ENCODE data around the gene SOHLH2.

The SOHLH2 gene

GRCh38 chr13:36132376-36132775 lies 82.0 kb downstream of the SOHLH2 start:
- intact Hi-C loops (cut with DNase I; ENCODE audit: low total_unique reads), result no loop called here
- Histone ChIP-seq H3K4me1 (peaks cover 0 to 14% (median 9%) of the 10 kb centered on the region in 4 donors), H3K36me3 (no peaks in the 10 kb centered on the region), H3K27ac (peak overlapping the region in 1 of 2 donors; percentile 40), H3K4me3 (no peak overlapping the region), H3K9me3 (no peaks in the 10 kb centered on the region), H3K27me3 (no peaks in the 10 kb centered on the region)
- TF ChIP-seq CTCF (IDR thresholded peaks at IDR 0.05), result no peak
- no peak for DNase-seq

DNA sequence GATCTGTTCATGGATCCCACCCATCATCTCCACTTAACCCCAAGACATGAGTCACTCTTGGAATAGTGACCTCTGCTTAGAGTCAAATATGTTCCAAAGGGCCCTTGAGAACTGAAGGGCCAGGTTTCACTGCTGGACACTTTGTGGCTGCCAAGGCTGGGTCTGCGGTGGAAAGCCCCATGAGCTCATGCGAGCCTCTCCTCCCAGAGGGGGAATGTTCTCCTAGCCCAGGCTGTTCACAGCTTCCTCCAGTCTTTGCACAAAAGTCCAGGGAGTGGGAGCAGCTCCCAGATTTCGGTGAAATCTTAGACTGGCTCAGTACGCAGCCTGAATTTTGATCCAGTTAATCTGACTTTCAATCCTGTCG lies 82.4 kb downstream of the SOHLH2 start:
- no peaks in the 10 kb centered on the region for H3K27me3 ChIP-seq
- H3K4me1 ChIP-seq, result peaks cover 0 to 14% (median 9%) of the 10 kb centered on the region in 4 donors
- H3K9me3 ChIP-seq, result no peaks in the 10 kb centered on the region
- TF ChIP-seq CTCF (IDR thresholded peaks at IDR 0.05), result no peak
- peak overlapping the region in 1 of 2 donors; percentile 40 for H3K27ac ChIP-seq
- intact Hi-C loops (cut with DNase I; ENCODE audit: low total_unique reads), result no loop called here
- no peaks in the 10 kb centered on the region for H3K36me3 ChIP-seq
- peak overlapping the region; percentile 59 for H3K4me3 ChIP-seq
- peak; percentile 68 to 79 for DNase-seq

DNA sequence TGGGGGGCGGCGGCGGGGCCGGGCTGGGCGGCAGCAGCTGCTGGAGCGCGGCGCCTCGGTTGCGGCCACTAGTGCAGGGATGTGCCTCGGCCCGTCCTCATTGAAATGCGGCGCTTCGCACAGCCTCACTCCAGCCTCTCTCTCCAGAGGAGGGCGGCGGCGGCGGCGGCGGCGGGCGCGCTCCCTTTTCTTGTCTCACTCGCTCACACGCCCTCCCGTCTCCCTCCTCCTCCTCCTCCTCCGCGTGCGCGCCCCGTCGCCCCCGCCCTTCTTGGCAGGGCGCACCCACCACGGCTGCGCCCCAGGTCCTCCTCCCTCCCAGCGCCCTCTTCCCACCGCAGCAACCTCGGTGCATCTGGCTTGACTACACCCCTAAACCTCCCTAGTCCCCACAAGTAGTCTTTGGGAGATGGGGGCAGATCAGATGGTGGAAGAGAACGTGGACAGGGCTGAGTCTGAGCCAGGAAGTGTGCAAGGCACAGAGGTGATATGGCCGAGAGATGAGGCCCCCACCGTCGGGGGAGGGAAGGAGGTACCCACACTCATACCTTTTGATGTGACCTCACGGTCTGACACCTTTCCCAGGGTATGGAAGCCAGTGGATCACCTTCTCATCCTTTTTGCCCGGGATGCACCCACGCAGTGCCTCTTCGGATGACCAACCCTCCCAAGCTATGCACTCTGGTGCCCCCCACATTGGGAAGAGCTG lies 83.0 kb downstream of the SOHLH2 start, which contains the start of gene DCLK1:
DCLK1 (minus strand) TSS at position 161 of the 709 bp plus-strand sequence.
- no peaks in the 10 kb centered on the region for H3K9me3 ChIP-seq
- intact Hi-C loops (cut with DNase I; ENCODE audit: low total_unique reads), result no loop called here
- H3K4me1 ChIP-seq, result peaks cover 0 to 14% (median 9%) of the 10 kb centered on the region in 4 donors
- peak within 1 kb of the TSS; percentile 59 for H3K4me3 ChIP-seq
- peak within 1 kb of the TSS; percentile 40 to 41 for H3K27ac ChIP-seq
- no peaks in the 10 kb centered on the region for H3K36me3 ChIP-seq
- TF ChIP-seq CTCF (IDR thresholded peaks at IDR 0.05), result no peak
- H3K27me3 ChIP-seq, result no peaks in the 10 kb centered on the region
- DNase-seq, result peak; percentile 75 to 80

DNA sequence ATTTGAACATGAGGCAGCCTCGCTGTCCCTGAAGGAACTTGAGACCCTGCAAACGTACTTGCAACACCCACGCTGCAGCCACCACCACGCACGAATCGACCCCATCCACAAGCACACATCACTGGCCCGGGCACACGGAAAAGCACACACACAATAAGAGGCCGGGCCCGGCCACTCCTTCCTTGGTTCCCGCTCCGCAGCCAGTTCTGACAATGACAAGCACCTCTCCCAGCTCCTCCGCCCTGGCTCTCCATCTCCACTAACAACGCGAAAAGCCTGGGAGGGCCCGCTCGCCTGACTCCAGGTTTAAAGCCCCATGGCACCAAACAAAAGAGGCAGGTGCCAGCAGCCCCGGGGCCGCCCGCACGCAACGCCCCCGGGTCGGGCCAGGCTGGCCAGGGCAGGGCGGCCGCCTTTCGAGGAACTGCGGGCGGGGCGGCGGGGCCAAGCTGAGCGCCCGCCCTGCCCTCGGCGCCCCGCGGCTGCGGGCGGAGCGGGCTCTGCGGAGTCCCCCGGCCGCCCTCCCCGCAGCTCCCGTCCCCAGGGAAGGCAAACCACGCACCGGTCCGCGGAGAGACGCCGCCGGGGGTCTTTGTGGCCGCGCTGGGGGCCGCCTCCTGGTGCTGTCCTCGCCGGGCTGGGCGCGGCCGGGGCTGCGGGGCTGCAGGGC lies 83.7 kb downstream of the SOHLH2 start:
- H3K27me3 ChIP-seq, result no peaks in the 10 kb centered on the region
- intact Hi-C loops (cut with DNase I; ENCODE audit: low total_unique reads), result no loop called here
- peak overlapping the region; percentile 59 for H3K4me3 ChIP-seq
- H3K36me3 ChIP-seq, result no peaks in the 10 kb centered on the region
- H3K4me1 ChIP-seq, result peaks cover 0 to 14% (median 9%) of the 10 kb centered on the region in 4 donors
- DNase-seq, result peak; percentile 45 to 68
- H3K9me3 ChIP-seq, result no peaks in the 10 kb centered on the region
- H3K27ac ChIP-seq, result peak overlapping the region; percentile 40 to 41
- no peak for TF ChIP-seq CTCF (IDR thresholded peaks at IDR 0.05)

GRCh38 chr13:36130193-36130551 lies 84.2 kb downstream of the SOHLH2 start:
- no peak for TF ChIP-seq CTCF (IDR thresholded peaks at IDR 0.05)
- Histone ChIP-seq H3K36me3 (no peaks in the 10 kb centered on the region), H3K4me1 (peaks cover 0 to 14% (median 9%) of the 10 kb centered on the region in 4 donors), H3K4me3 (peak overlapping the region; percentile 59), H3K27ac (no peak overlapping the region), H3K27me3 (no peaks in the 10 kb centered on the region), H3K9me3 (no peaks in the 10 kb centered on the region)
- intact Hi-C loops (cut with DNase I; ENCODE audit: low total_unique reads), result no loop called here
- no peak for DNase-seq
